Stimulated activated CD8-positive, alpha-beta memory T cell treated with anti-CD3 and anti-CD28 coated beads, Interleukin-12 subunit alpha, Interleukin-12 subunit beta, amount 100 ng/mL, for 24 hours (primary cell): ENCODE data around the gene NRXN3.
"Not testable (repeated sequence)": the region's sequence is repeated elsewhere in the genome, so short reads cannot be mapped to it uniquely, and the experiment has no call there.

Source experiments
- DNase-seq: peaks from one replicate; pipeline ENCODE4 v3.0.0-alpha.2; 2020; ENCODE audit errors: extremely low read depth

Gene NRXN3

DNA sequence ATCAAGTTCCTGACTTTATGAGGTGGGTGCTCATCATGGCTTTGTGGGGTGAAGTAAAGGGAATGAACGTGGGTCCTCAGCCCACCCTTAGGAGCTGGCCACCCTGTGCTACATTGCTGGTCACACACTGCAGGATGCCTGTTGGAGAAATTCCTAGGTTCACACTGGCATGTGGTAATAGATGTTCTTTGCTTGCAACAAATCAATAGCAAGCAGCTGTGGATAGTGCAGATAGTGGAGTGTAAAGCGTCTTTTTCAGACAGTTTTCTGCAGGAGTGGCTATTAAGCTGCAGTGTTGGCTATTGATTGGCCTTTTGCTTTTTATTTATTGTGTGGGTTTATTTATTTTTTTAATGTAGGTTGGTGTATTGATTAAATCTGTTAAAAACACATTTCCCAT is 822.7 kb downstream of the NRXN3 start:
- no peak for DNase-seq

DNA sequence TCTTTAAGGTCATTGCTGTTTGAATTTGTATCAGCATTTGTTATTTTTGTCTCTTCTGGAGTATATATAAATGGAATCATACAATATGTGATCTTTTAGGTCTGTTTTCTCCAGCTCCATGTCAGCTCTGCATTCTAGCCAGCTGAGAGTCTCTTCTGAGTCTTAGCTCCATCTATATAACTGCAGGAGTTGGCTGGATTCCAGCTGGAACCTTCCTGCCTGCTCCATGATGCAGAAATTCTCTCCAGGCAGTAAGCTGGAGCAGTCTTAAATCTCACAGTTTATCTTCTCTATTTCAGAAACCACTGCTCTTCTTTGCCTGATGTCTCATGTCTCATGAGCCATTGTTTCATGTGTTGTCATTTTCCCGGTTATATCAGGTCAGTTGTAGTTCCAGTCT is 827.6 kb downstream of the NRXN3 start:
- no peak for DNase-seq

DNA sequence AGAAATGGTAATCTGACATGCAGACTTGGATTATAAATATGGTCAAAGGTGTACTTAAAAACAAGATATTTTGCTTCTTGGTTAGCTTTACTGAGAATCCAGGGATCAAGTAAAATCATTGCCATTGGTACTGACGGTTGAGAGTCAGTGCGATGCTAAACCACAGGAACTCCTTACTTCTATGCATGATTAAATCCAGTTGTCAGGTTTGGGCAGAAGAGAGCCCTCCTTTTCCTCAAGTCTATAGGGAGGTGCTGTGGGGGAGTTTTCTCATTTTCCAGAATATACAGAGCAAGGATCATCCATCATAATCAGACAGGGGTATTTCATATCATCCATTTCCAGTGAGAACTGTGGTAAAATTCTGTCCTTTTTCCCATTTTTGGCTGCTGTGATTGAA is 839.1 kb downstream of the NRXN3 start:
- DNase-seq = no peak

DNA sequence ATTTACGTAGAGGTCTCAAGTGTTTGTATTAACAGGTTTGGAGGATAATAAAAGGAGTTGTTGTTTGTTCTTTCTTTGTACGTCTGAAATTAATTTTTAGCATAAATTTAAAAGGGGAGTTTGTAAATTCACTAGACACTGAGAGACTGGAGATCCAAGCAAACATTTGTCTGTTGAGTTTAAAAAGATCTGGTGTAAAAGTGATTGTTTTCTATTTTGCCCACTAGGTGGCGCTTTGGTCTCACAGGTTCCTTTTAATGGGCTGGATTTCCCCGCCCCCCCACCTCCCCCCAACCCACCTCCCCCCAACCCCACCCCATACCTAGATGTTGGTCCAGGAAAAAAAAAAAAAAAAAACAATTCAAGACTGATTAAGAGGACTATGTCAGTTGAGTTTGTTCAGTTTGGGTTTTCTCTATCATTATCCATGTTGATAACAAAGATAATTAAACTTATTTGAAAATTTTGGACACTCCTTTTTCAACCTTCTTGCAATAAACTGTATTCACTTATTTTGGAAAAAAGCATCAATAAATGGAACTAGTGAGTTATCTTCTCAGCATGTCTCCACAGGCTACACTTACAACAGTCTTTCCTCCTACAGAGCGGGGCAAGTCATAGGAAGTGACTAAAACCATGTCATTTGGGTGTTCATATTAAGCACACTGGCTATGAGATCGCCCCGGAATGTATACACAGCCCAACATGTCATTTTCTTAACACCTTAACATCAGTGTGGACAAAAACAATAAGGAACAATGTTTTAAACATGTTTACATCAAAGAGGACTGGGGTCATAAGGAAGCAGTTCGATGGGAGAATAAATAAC is 841.1 kb downstream of the NRXN3 start:
- DNase-seq = no peak

DNA sequence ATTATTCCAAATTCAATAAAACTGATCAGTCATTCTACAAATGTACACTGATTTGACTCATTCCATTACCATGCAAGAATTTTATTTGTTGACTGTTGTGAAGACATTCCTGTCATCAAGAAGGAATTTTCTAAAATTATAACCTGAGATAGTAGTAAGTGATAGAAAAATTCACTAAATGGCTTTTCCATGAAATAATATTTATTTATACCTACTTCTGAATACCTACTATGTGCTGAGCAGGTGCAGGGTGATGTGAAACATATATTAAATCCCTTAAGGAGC is 841.7 kb downstream of the NRXN3 start:
- no peak for DNase-seq

DNA sequence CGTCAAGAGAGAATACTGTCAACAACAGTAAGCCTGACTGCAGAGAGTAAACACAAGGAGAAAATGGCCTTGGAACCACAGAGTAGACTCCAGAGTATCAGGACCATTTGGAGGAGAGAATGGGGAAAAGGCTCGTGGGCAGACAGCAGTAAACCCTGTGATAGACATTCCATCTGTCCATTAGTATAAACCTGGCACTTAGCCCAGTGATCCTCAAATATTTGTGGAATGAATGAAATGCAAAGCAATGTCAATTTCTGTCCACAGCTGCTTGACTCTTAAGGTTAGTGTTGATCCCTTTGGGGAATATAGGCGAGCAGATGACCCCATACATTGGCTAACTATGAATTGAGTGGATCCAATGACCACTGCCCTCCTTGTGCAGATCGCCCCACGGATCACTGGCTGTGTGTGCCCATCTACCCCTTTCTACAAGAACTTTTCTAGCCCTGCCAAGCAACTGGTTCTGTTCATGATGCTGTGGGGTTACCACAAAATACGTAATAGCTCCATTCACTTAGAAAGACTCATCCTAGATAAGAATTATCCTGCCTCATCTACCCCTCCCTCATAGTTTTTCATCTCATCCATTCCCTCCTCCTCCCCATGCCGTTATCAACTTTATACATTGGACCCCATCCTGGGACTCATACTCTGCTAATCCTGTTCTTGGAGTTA is 846.8 kb downstream of the NRXN3 start:
- DNase-seq = no peak

DNA sequence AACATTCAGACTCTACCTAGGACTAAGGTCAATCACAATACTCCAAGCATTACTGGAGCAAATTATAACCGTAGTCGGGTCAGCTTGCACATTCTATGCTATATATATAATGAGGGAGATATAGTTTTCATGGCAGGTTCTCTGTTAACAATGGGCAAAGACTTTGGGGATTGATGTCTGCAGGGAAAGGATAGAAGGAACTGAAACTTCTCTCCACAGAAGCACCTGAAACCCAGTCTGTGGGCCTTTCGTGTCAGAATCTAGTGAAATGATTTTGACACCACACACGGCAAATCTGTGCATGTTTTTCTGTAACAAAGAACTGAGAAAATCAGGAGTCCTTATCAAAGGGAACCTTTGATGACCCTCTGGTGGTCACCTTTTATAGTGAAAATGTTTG is 847.4 kb downstream of the NRXN3 start:
- no peak for DNase-seq

DNA sequence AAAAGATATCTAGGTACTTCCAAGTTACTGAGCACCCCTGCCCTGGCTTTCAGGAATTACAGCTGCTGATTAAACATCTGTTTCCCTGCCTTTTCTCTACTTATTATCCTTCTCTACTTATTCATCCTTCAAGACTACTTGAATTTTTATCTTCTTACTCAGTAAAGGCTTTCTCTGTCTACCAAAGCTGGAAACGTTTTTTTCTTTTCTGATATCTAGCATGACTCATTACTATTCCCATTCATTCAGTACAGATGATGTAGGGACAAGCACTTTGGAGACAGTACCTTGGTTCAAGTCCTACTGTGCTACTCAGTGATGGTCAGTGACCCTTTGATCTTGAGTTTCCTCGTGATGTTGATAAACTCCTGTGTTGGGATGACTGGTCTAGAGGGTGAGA is 848.7 kb downstream of the NRXN3 start:
- no peak for DNase-seq

DNA sequence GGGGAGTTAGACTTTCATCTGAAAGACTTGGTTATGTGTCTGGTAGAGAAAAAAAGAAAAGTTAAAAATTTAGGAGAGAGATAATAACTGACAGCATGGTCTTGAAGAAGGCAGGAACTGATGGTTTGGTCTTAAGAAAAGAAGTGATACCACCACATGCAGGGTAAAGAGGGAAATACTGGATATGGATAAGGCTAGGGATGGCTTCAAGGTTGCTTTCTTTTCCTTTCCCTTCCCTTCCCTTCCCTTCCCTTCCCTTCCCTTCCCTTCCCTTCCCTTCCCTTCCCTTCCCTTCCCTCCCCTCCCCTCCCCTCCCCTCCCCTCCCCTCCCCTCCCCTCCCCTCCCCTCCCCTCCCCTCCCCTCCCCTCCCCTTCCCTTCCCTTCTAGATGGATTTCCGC is 849.7 kb downstream of the NRXN3 start:
- DNase-seq = not testable (repeated sequence)

DNA sequence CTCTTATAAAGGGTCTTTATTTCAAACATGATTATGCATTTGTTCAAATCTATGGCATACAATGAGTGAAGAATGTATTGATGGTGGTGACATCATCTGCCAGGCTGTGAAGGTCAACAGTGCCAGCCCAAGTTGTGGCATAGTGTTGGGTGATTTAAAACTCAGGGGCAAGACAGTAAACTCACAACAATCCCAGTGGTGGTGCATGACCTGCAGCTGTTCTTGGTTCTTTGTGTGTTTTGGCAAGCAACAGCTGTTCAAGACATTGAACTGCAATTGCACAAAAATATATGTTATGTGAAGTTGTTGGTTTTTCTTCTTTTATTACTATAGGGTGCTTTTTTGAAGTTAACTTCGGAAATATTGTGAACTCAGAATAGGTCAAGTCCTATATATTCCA is 851.6 kb downstream of the NRXN3 start:
- no peak for DNase-seq

DNA sequence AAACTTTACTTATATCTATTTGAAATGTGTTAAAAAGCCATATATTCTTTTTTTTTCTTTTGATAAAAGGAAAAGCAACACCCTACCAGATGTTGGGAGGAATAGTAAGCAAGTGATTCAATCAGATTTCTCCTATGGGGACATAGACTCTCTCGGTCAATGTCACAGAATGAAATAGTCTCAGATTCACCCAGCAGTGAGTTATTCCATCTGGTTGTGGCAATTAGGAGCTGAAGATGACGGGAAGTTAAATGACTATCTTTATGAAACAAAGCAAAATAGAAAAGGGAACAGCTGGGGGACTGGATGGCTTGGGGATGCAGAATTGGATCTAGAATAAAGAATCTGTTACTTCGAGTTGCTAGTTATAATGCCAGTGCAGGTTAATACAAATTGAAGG is 857.0 kb downstream of the NRXN3 start:
- DNase-seq = no peak

DNA sequence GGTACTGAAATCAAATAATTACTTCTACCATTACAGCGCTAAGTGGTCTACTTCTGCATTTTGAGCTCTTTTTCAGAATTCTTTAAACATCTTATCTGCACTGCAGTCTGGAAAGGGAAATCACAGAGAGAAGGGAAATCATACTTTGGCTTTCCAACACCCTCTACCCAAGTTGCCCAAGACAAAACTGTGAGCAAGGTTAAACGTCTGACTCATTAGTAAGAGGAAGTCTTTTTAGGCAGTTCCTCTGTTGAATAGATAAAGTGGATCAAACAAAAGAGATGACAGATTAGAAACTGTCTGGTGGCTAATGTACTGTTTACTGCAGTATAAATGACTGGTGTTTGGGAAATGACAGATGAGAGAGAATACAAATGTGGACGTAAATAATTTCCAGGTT is 858.1 kb downstream of the NRXN3 start:
- no peak for DNase-seq

DNA sequence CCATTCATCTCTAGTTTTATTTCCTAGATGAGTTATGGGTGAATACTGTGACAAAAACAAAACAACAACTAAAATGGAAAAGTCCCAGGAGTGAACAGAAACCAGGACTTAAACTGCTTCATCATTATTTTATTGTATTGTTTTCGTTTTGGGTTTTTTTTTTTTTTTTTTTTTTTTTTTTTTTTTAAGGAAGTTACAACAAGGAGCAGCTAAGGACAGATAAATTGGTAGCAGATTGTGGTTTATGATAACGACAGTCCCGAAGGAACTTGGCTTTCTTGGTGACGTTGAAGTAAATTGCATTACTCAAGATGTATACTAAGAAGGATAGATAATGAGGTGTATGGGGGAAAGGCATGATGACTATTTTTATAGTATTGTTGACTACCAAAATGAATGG is 866.3 kb downstream of the NRXN3 start:
- DNase-seq = no peak

DNA sequence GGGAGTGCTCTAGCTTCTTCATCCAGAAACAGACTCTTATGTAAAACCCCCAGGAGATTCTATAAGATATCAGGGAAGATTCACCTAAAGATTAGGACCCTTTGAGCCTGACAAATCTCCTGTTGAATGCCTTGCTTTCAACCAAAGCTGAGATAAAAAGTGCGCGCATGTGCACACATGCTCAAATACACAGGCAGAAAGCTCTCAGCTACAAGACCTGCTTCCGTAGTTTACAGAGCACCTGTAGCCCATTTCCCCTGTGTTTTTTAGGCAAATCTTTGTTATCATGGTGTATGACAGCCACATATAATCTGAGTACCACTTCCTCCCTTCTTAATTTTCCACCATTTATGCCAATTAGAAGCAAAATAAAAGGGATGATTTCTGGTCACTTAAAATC is 866.9 kb downstream of the NRXN3 start:
- DNase-seq = no peak

DNA sequence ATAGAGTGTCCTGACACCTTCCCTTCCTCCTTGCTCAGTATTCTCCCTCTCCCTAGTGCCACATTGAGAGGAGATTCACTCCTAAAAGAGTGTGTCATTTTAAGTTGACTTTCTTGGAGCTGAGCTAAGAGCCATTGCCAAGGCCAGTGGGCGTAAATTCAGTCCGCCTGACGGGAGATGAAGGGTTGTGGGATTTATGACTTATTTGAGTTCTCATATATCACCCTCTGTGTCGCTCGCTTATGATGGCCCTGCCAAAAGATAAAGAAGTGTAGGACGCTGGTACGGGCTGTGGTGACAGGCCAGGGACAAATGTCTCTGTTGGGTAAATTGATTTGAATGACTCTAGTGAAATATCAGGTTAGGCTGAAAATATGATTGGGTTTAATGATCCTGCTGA is 867.4 kb downstream of the NRXN3 start:
- DNase-seq = no peak

DNA sequence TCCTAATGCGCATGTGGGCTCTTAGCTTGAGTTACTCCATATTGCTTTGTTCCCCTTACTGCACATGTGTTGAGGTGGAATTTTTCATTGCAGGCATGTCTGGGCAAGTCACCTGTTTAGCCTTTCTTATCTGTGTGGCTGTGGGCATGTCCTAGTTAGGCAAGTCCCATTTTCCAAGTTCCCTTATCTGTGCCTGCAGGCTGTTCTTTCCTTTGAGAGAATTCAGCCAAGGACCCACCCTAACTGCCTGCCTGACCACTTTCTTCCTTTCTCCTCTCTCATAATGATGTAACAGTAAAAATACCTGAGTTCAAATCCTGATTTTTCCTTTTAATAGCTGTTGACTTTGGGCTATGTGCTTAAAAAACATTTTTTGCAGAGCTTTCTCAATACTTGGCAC is 870.6 kb downstream of the NRXN3 start:
- no peak for DNase-seq

DNA sequence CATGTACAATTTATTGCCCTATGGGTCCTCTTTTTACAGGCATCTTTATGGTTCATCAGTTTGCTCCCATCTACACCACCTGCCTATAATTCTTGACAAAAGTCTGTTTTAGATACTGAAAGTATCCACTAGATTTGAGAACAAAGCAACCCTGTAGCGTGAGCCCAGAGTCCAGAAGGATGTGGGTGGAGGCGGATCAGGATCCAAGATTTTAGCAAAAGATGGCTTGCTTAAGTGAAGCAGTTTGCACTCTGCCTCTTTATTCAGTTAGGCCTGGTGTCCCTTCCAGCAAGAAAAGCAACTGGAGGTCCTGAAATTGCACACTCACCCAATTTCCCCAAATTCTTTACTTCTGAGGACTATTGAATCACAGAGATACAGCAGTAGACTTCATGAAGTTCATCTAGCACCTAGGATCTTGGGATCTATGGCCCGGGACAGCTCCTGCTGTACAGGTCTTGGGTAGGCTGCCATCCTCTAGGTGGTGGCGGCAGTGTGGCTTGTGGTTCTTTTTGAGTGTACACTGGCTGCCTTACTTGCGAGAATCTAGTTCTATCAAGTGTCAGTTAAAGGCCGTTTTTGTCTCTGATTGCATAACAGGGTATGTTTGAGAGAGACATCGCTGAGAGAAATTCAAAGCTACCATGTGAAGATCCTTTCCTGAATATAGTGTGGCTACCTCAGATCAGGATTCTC is 873.2 kb downstream of the NRXN3 start:
- DNase-seq = no peak

DNA sequence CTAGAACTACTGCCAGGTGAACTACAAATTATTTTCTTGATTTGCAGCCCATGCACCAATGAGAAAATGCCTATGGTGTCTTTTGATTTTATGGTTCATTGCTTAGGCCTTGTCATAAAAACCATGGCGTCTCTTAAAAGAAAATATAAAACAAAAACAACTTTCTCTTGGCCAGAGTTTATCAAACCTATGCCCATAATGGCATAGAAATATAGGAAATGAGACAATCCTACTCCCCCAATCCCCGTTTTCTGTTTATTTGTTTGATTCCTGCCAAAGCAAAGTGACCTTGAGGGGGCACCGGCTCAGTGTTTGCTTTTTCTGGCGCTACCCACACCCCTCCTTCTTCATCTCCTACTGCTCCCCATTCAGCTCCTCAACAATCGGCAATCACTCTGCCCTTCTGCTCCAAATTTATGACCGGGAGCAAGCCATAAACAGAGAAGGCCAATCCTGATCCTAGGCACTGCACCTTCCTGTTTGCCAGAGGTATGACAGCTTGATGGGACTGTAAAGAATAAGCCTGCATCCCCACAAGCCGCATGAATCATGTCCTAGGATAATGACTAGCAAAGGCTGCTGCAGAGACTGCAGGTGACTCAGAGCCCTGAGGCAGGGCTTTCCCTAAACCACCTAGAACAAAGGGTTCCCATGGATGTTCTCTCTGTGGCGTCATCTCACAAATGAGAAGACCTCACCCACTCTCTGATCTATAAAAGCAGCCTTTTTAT is 874.9 kb downstream of the NRXN3 start:
- no peak for DNase-seq

DNA sequence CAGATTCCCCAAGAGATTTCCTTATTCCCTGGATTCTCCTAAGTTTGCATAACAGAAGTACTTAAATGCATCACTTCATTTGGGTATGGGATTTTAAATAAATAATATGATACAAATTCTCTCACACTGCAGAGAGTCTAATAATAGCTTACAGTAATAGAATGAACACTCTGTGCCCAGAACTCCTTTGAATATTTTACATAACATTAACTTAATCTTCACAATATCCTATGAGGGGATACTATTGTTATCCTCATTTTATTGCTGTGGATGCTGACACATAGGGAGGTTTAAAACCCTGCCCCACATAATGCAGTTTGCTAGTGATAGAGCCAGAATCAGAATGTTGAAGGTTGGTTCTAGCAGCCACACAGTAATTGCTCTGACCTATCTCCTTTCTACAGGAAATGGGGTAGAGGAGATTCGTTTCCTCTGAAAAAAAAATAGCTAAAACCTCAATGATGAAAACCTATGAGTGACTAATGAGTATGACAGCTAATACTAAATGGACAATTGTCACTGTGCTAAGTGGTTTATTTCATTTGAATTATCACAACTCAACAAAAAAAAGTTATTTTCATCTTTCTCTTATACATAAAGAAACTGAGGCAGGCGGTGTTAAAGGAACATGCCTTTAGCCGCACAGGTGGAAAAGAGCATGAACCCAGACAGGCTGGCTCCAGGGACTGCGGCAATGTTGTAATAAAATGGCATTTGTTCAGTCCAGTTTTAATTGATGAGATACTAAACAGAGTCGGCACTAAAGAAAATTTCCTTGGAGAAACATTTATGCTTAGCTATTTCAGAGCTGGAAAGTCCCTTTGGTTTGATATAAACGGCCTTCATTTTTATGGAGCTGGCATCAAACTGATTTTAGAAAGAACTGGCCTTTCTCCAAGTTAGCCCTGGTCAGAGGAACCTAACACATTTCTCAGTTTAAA is 880.9 kb downstream of the NRXN3 start:
- no peak for DNase-seq

DNA sequence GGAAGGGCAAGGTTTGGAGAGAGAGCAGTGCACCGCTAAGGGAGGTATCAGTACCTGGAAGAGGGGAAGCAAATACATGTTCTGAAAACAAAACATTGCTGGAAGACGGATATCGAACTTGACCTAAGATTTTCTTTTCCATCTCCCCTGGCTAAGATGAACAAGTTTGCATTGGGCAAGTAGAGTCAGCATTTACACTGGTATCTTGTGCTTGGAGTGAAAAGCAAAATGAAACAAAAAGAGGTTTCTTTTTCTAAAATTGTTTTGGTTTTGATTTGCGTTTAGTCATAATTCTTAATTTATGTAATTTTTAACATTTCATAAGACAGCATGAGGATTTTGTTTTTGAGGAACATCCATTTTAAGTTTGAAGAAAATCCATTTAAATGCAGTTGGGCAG is 881.6 kb downstream of the NRXN3 start:
- no peak for DNase-seq

DNA sequence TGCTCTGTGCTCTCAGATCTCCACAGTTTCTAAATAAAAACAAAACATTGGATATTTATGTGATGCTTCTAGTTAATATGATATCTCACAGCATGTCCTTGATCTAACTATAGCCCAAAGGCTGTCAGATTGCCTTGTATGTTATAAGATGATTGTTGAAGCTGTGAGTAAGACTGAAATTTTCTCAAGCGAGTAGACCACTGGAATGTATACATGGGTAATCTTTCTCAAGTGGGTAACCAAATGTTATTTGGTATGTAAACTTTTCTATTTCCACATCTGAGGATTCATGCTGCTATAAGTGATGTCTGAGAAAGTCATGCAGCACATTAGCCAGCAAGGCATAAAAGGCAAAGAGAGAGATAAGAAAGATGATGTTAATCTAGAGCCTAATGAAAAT is 886.7 kb downstream of the NRXN3 start:
- DNase-seq = no peak
